Mesenteric fat pad (tissue), 1 donor: ENCODE data around the gene PLCB1. TPM values are rescaled to one million over a fixed set of nuclear protein-coding genes. Genes with fewer than 3 reads are reported as not detected.
"Not testable (repeated sequence)": the region's sequence is repeated elsewhere in the genome, so short reads cannot be mapped to it uniquely, and the experiment has no call there.

Source experiments
- DNase-seq: peaks from one replicate; pipeline ENCODE4 v3.0.0-alpha.2; 2020; ENCODE audit warnings: low spot score
- total RNA-seq: library from RNA; stranded (reverse); fragmentation: NEBNext Ultra II Directional; extraction: Animal tissue kit (Norgen Biotek cat#: 25700); gene quantifications from one replicate; pipeline ENCODE4 v1.2.1, GENCODE V29; 2021
- donor health status: DM: yes; HTN: yes; CAD: no.

PLCB1 gene
- total RNA-seq, 1 donor from 2014 or later = 16.9 TPM

DNA sequence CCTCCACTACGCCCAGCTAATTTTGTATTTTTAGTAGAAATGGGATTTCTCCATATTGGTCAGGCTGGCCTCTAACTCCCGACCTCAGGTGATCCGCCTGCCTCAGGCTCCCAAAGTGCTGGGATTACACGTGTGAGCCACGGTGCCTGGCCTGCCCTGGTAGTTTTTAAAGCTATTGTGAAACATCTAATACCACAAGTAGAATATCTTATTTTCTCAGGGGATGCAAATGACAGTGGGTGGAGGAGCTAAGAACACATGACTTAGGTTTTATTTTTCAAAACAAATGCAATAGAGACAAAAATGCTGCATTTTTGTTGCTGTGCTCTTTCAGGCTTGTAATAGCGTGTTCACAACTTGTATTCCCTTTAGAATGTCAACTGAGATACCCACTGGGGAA is 671.9 kb downstream of the PLCB1 start:
- DNase-seq = no peak

DNA sequence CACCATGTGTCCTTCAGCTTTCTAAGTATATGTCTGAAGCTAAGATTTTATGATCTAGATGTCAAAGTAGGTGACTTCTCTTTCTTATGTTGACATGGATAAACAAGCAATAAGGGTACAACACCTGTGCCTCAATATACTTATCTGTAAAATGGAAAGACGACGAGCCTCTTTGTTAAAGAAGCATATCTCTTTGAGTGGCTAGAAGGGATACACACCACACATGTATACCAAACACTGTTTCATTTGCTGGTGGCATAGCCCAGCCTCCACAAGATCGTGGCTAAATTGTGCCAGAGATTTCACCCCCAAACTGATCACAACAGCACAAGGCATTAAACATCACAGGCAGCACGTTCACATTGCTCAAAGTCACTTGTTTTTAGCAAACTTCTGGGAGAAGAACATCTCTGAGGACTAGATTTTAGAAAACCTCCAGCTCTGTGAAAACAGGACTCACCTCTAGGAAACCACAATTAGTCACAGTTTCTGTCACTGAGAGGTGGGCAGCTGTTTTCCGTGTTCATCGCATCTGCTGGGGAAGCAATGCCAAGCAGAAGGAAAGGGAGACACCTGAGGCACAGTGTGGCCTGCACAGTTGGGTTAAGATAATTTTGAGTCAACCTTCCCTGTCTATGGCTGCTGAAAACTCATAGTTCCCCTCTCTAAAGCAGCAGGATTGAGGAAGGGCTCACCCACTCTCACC is 673.8 kb downstream of the PLCB1 start:
- no peak for DNase-seq

DNA sequence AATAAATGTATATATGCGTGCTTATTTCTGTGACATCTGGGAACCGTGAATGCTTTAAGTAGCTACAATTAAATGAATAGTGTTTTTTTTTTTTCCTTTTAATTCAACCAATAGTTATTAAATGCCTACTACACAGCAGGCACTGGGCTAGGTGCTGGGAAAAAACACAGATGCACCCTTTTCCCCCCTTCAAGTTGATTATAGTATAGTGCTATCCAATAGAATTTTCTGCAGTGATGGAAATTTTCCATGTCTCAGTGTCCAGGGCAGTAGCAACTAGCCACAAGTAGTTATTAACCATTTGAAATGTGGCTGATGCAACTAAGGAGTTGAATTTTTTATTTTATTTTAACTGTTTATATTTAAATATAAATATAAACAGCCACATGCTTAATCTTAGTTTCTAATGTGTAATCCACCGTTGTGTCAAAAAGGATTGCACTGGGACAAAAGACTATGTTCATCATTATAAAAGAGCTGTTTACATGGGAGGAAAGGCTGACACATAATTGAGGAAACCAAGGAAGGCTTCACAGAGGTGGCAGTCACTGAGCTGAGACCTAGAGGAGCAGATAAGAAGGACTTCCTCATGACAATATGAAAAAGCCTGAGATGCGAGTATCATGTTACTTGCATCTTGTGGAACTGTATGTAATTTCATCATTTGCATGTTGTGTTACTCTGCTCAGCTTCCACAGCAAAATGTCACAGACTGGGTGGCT is 675.6 kb downstream of the PLCB1 start:
- no peak for DNase-seq

DNA sequence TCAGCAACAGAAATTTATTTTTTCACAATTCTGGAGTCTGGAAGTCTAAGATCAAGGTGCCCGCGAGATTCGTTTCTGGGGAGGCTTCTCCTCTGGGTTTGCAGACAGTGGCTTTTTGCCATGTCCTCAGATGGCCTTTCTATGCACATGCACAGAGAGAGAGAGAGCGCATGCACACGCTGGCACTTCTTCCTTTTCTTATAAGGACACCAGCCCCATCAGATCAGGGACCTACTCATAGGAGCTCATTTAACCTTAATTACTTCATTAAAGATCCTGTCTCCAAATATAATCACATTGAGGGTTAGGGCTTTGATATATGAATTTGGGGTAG is 676.1 kb downstream of the PLCB1 start:
- DNase-seq = no peak

DNA sequence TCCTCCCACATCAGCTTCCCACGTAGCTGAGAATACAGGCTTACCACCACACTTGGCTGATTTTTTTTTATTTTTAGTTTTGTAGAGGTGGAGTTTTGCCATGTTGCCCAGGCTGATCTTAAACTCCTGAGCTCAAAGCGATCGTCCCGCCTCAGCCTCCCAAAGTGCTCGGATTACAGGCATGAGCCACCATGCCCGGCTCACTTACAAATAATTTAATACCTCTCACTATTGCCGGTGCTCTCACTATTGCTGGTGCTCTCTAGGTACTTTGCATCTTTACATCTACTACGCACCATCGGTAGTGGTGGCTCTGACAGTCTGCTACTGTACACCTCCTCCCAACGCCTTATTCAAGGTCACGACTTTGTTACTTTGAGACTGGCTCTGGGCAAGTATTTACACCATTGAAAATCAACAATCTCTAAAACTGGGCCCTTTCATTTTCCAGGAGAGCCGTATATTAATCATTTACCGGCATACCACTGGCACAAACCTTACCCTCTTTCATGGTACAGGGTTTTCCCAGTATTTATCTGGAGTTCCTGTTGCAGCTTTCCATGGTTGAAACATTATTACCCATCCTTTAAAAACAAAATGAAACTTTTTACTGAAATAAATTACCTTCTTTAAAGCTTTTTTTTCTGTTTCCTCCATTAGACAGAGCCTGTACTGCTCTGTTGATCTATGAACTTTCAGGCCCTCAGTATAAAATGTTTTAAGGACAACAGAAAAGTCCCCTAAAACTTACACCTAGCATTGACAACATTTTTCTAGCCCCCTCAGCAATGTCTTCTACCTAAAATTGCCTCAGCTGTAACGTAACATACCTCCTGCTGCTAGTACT is 677.3 kb downstream of the PLCB1 start:
- no peak for DNase-seq

- DNase-seq = no peak
These were observed 679.9 kb downstream of the PLCB1 start for GRCh38 chr20:8811801-8812594.

DNA sequence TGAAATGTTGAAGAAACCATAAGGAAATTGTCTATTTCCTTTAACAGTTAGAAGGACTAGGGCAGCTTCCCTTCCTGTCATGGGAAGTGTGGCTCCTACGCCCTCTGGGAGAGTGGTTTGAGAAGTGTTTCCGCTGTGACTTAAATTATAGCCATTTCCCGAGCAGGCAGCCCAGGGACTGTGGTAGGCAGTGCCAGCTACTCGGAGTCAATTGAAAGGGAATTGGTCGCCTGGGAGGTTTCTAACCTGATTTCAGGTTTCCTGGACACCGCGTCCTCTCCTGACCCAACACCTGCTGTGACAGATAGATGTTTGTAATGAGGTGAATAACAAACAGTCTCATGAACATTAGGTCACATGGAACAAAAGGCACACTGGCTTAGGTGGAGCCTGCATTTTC is 680.8 kb downstream of the PLCB1 start:
- DNase-seq = no peak

GRCh38 chr20:8815208-8815607 is 683.1 kb downstream of the PLCB1 start:
- DNase-seq = no peak

DNA sequence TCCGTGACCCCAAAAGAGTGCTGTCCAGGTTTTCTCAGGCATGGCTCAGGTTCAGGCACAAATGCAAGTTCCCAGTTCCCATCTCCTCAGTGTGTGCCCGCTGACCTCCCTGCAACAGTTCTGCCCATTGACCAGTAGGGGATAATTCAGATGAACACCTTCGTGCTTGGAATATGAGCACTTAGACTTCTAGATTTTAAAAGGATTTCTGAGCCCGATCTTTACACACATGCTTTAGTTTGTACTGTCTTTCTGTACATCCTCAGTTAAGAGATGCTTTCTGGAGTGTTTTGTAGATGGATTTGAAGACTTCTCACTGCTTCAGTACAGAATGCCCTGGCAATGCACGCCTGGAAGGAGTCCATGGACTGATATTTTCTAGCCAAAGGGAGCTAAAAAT is 697.2 kb downstream of the PLCB1 start:
- DNase-seq = no peak

- not testable (repeated sequence) for DNase-seq
These were observed 702.2 kb downstream of the PLCB1 start for GRCh38 chr20:8834294-8834693.

DNA sequence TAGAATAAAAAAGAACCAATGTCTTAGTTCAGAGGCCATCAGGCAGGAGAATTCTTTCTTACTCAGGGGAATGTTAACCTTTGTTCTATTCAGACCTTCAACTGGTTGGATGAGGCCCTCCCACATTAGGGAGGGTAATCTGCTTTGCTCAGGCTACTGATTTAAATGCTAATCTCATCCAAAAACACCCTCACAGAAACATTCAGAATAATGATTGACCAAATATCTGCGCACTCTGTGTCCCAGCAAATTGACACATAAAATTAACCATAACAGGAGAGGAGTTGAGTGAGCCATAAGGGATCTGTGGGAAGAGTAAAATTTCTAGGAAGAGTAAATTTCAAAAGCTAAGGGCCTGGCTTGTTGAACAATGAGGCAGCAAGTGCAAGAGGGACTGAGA is 702.8 kb downstream of the PLCB1 start:
- DNase-seq = no peak

GRCh38 chr20:8837396-8837795 is 705.3 kb downstream of the PLCB1 start:
- DNase-seq = no peak

DNA sequence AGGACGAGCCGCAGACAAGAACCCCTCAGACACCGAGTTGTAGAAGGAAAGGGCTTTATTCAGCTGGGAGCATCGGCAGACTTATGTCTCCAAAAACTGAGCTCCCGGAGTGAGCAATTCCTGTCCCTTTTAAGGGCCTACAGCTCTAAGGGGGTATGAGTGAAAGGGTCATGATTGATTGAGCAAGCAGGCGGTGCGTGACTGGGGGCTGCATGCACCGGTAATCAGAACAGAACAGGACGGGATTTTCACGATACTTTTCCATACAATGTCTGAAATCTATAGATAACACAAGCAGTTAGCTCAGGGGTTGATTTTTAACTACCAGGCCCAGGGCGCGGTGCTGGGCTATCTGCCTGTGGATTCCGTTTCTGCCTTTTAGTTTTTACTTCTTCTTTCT is 710.5 kb downstream of the PLCB1 start:
- no peak for DNase-seq

GRCh38 chr20:8844179-8844578 is 712.1 kb downstream of the PLCB1 start:
- no peak for DNase-seq

- DNase-seq = no peak
These were observed 717.9 kb downstream of the PLCB1 start for GRCh38 chr20:8849990-8850389.

DNA sequence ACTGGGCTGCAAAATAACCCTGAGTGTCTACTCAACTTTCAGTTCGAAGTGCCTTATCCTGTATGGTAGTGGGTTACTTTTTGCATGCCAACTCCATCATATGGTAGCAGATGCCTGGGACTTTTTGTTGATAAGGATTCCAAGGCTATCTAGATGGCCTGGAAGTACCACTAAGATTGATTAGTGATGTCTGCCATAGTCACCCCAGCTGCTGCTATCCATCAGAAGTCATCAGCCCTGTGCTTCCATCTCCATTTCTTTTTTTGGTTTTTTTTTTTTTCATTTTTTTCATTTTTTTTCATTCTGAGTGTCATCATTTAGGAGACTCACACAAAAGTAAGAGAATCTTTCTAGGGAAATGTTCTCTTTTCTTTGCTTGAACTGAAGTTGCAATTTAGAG is 719.4 kb downstream of the PLCB1 start:
- no peak for DNase-seq

DNA sequence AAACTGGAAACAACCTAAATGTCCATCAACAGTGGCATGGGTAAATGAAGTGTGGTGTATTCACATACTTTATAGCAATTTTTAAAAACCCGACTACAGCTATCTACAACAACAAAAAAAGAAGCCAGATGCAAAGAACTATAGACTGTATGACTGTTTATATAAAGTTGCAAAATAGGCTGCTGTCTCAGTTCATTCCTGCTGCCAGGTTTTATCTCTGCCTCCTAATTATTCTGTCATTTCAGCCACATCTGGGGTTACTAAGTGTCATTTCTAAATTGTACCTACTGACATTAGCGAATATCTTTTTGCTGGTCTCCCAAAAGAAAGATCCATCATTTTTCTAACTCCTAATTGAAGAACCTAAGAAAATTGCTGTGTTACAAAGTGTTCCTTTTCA is 719.9 kb downstream of the PLCB1 start:
- DNase-seq = not testable (repeated sequence)

- not testable (repeated sequence) for DNase-seq
These were observed 721.1 kb downstream of the PLCB1 start for GRCh38 chr20:8853211-8853610.

DNA sequence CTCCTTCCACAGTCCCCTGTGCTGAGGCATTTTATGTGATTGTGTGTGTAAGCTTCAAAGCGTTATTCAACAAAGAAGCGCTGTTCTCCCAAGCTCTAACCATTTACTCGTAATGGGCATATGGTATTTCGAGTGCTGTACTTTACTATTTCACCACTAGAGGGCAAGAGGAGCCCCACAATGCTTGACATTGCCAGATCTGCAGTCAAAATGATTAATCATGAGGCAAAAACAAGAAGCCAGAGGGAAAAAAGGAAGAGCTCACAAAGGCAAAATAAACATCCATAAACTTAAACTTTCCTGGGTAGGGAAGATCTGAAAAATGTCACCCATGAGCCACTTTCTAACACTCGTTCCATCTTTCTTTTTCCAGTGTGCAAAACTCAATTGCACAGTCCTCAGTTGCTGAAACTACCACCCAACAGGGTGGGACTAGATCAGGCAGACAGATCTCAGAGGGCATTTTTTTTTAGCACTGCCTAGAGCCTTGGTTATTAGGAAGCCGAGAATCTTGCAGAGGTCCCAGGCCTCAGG is 721.8 kb downstream of the PLCB1 start:
- DNase-seq = no peak

- no peak for DNase-seq
These were observed 722.5 kb downstream of the PLCB1 start for GRCh38 chr20:8854571-8854970.

DNA sequence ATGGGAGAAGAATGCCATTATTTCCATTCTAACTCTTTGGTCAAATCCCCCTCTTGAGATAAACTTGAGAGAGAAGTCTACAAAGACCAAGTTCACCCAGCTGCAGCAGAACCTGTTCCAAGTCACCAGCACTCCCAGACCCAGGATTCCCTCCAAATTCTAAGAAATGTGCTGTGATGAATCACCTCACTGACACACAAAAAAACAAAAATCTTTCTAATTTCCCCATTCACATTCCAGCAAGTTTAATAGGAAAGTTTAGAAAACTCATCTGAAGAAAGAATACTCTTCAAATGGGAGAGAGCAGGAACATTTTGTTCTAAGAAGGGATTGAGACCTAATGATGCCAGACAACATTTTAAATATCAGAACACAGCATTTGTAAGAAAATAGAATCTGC is 723.2 kb downstream of the PLCB1 start:
- no peak for DNase-seq
